ENCODE measurements around the gene ITGB1BP1. TPM values are rescaled to one million over a fixed set of nuclear protein-coding genes. Genes with fewer than 3 reads are reported as not detected.

Gene ITGB1BP1
- total RNA-seq, 1 experiment from 2014 or later: 32.7 TPM

DNA sequence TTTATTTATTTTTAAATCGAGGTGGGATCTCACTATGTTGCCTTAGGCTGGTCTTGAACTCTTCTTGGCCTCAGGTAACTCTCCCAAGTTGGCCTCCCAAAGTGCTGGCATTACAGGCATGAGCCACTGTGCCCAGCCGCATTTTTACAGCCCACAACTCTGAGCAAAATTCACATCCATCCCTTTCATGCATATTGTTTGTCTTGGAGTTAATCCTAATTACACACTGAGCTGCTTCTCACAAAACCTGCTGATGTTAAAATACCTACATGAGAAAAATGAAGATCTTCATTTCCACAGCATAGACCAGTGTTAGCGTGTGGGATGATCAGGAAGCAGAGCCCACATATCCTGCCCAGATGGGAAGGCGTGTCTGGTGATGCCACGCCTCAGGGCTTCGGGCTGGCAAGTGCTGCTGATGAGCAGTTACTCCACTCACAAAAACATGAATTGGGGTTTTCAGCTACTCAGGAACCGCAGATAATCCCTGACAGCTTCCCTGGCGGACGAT lies 14.6 kb downstream of the ITGB1BP1 start:
- DNase-seq (ENCODE audit: low spot score): no peak
- no peak overlapping the region for H3K27ac Mint-ChIP-seq
- no peaks in the 10 kb centered on the region for H3K4me1 Mint-ChIP-seq
- POLR2A ChIA-PET: no interaction called here
- no peaks in the 10 kb centered on the region for H3K27me3 Mint-ChIP-seq (ENCODE audit: low read depth)
- TF ChIP-seq, protein P1, sequence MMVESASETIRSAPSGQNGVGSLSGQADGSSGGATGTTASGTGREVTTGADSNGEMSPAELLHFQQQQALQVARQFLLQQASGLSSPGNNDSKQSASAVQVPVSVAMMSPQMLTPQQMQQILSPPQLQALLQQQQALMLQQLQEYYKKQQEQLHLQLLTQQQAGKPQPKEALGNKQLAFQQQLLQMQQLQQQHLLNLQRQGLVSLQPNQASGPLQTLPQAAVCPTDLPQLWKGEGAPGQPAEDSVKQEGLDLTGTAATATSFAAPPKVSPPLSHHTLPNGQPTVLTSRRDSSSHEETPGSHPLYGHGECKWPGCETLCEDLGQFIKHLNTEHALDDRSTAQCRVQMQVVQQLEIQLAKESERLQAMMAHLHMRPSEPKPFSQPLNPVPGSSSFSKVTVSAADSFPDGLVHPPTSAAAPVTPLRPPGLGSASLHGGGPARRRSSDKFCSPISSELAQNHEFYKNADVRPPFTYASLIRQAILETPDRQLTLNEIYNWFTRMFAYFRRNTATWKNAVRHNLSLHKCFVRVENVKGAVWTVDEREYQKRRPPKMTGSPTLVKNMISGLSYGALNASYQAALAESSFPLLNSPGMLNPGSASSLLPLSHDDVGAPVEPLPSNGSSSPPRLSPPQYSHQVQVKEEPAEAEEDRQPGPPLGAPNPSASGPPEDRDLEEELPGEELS (CRISPR knock-in tag; IDR thresholded peaks at IDR 0.05): no peak
- no peak for TF ChIP-seq ZNF138 (CRISPR knock-in tag; conservative IDR thresholded peaks at IDR 0.05)
- no peak for TF ChIP-seq ESRRA (CRISPR knock-in tag; IDR thresholded peaks at IDR 0.05; ENCODE audit: borderline replicate concordance)
- TF ChIP-seq CBFB (CRISPR knock-in tag; IDR thresholded peaks at IDR 0.05; ENCODE audit: low read depth): no peak
- TF ChIP-seq TEAD1 (CRISPR knock-in tag; IDR thresholded peaks at IDR 0.05): no peak
- TF ChIP-seq, protein P2, sequence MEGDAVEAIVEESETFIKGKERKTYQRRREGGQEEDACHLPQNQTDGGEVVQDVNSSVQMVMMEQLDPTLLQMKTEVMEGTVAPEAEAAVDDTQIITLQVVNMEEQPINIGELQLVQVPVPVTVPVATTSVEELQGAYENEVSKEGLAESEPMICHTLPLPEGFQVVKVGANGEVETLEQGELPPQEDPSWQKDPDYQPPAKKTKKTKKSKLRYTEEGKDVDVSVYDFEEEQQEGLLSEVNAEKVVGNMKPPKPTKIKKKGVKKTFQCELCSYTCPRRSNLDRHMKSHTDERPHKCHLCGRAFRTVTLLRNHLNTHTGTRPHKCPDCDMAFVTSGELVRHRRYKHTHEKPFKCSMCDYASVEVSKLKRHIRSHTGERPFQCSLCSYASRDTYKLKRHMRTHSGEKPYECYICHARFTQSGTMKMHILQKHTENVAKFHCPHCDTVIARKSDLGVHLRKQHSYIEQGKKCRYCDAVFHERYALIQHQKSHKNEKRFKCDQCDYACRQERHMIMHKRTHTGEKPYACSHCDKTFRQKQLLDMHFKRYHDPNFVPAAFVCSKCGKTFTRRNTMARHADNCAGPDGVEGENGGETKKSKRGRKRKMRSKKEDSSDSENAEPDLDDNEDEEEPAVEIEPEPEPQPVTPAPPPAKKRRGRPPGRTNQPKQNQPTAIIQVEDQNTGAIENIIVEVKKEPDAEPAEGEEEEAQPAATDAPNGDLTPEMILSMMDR (IDR thresholded peaks at IDR 0.05): no peak
- TF ChIP-seq, protein P3, sequence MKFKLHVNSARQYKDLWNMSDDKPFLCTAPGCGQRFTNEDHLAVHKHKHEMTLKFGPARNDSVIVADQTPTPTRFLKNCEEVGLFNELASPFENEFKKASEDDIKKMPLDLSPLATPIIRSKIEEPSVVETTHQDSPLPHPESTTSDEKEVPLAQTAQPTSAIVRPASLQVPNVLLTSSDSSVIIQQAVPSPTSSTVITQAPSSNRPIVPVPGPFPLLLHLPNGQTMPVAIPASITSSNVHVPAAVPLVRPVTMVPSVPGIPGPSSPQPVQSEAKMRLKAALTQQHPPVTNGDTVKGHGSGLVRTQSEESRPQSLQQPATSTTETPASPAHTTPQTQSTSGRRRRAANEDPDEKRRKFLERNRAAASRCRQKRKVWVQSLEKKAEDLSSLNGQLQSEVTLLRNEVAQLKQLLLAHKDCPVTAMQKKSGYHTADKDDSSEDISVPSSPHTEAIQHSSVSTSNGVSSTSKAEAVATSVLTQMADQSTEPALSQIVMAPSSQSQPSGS (CRISPR knock-in tag; IDR thresholded peaks at IDR 0.05; ENCODE audit: borderline replicate concordance, low read depth): no peak
- TF ChIP-seq SOX15 (CRISPR knock-in tag; IDR thresholded peaks at IDR 0.05): no peak
- ATAC-seq: no peak
- H3K9me3 Mint-ChIP-seq: no peaks in the 10 kb centered on the region
- peaks cover 6% of the 10 kb centered on the region for H3K36me3 Mint-ChIP-seq
- no peak overlapping the region for H3K4me3 Mint-ChIP-seq
- CTCF ChIA-PET: no interaction called here

DNA sequence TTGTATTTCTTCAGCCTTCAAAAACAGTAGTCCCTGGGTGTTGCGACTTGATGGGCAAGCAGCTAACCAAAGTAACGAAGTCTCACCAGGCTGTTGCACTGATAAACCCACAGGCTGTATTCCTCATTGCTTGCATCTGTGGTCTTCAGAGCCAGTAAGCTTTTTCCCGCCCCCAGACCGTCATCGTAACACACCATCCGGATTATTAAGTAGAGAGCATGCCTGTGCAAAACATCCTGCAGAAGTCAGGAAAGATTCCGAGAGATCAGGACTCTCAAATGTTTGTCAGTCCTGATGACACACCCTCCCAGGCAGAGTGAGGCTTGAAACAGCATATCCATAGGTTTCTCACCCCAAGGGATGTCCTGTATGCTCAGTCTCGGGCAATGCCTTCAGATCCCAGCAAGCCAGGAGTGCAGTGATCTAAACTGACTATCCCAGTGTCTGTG lies 15.9 kb downstream of the ITGB1BP1 start:
- H3K27me3 Mint-ChIP-seq (ENCODE audit: low read depth): no peaks in the 10 kb centered on the region
- ChIA-PET POLR2A (no interaction called here), CTCF (no interaction called here)
- DNase-seq (ENCODE audit: low spot score): no peak
- H3K9me3 Mint-ChIP-seq: no peaks in the 10 kb centered on the region
- H3K4me3 Mint-ChIP-seq: no peak overlapping the region
- H3K4me1 Mint-ChIP-seq: no peaks in the 10 kb centered on the region
- H3K36me3 Mint-ChIP-seq: peaks cover 9% of the 10 kb centered on the region
- no peak for ATAC-seq
- H3K27ac Mint-ChIP-seq: no peak overlapping the region
- TF ChIP-seq ATF1 (CRISPR knock-in tag; IDR thresholded peaks at IDR 0.05) (no peak), IRF2 (CRISPR knock-in tag; IDR thresholded peaks at IDR 0.05; ENCODE audit: borderline replicate concordance, low read depth) (no peak), HMGA2 (CRISPR knock-in tag; IDR thresholded peaks at IDR 0.05) (no peak), SMAD3 (CRISPR knock-in tag; IDR thresholded peaks at IDR 0.05; ENCODE audit: borderline replicate concordance) (no peak), GTF2I (CRISPR knock-in tag; conservative IDR thresholded peaks at IDR 0.05) (no peak), FOXJ3 (CRISPR knock-in tag; IDR thresholded peaks at IDR 0.05; ENCODE audit: borderline replicate concordance) (no peak), SOX15 (CRISPR knock-in tag; IDR thresholded peaks at IDR 0.05) (no peak), GRHL2 (CRISPR knock-in tag; IDR thresholded peaks at IDR 0.05; ENCODE audit: insufficient replicate concordance, severe bottlenecking) (no peak), EMX1 (CRISPR knock-in tag; IDR thresholded peaks at IDR 0.05) (no peak), ZBTB21 (CRISPR knock-in tag; IDR thresholded peaks at IDR 0.05; ENCODE audit: borderline replicate concordance) (no peak), SMAD4 (CRISPR knock-in tag; IDR thresholded peaks at IDR 0.05) (no peak)
- TF ChIP-seq, protein P4, sequence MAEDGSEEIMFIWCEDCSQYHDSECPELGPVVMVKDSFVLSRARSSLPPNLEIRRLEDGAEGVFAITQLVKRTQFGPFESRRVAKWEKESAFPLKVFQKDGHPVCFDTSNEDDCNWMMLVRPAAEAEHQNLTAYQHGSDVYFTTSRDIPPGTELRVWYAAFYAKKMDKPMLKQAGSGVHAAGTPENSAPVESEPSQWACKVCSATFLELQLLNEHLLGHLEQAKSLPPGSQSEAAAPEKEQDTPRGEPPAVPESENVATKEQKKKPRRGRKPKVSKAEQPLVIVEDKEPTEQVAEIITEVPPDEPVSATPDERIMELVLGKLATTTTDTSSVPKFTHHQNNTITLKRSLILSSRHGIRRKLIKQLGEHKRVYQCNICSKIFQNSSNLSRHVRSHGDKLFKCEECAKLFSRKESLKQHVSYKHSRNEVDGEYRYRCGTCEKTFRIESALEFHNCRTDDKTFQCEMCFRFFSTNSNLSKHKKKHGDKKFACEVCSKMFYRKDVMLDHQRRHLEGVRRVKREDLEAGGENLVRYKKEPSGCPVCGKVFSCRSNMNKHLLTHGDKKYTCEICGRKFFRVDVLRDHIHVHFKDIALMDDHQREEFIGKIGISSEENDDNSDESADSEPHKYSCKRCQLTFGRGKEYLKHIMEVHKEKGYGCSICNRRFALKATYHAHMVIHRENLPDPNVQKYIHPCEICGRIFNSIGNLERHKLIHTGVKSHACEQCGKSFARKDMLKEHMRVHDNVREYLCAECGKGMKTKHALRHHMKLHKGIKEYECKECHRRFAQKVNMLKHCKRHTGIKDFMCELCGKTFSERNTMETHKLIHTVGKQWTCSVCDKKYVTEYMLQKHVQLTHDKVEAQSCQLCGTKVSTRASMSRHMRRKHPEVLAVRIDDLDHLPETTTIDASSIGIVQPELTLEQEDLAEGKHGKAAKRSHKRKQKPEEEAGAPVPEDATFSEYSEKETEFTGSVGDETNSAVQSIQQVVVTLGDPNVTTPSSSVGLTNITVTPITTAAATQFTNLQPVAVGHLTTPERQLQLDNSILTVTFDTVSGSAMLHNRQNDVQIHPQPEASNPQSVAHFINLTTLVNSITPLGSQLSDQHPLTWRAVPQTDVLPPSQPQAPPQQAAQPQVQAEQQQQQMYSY (CRISPR knock-in tag; IDR thresholded peaks at IDR 0.05): no peak
- TF ChIP-seq, protein P3 (CRISPR knock-in tag; IDR thresholded peaks at IDR 0.05; ENCODE audit: borderline replicate concordance, low read depth): no peak
- TF ChIP-seq, protein P5, sequence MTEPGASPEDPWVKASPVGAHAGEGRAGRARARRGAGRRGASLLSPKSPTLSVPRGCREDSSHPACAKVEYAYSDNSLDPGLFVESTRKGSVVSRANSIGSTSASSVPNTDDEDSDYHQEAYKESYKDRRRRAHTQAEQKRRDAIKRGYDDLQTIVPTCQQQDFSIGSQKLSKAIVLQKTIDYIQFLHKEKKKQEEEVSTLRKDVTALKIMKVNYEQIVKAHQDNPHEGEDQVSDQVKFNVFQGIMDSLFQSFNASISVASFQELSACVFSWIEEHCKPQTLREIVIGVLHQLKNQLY (CRISPR knock-in tag; IDR thresholded peaks at IDR 0.05): no peak
- TF ChIP-seq, protein P6, sequence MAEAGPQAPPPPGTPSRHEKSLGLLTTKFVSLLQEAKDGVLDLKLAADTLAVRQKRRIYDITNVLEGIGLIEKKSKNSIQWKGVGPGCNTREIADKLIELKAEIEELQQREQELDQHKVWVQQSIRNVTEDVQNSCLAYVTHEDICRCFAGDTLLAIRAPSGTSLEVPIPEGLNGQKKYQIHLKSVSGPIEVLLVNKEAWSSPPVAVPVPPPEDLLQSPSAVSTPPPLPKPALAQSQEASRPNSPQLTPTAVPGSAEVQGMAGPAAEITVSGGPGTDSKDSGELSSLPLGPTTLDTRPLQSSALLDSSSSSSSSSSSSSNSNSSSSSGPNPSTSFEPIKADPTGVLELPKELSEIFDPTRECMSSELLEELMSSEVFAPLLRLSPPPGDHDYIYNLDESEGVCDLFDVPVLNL (CRISPR knock-in tag; IDR thresholded peaks at IDR 0.05; ENCODE audit: borderline replicate concordance, low read depth): no peak
